Renal pelvis (tissue), 12 donors: ENCODE data around the gene PGAM5. TPM values are rescaled to one million over a fixed set of nuclear protein-coding genes. Genes with fewer than 3 reads are reported as not detected.

ENCODE experiments used
- DNase-seq: peaks from one replicate; pipeline ENCODE4 v3.0.0-alpha.2; 2013
- long read RNA-seq, 16 experiments: transcript quantifications; one replicate each; lab custom pipeline, GENCODE V29; 2026
- polyA plus RNA-seq, 3 donors: library from polyadenylated mRNA; unstranded; fragments of 120-200 nt; gene quantifications; one replicate each; pipeline ENCODE4 v1.2.1, GENCODE V29; 2013; ENCODE audit not compliant: insufficient read length in 3 of 3

PGAM5 gene
- 10 to 100 TPM; 23.1 to 27.1 (median 23.4) TPM for polyA plus RNA-seq
- long read RNA-seq, donor 1, transcript PGAM5-203 (6 exons, 2,834 nt): major isoform, 5 of 5 reads
- long read RNA-seq, donor 1, partial matches to known transcripts: 0 of 5 reads
- long read RNA-seq, donor 1, other reads (novel, unspliced or antisense): 0 of 5 reads
- long read RNA-seq, donor 2, partial matches to known transcripts: 0 of 4 reads
- long read RNA-seq, donor 2, other reads (novel, unspliced or antisense): 0 of 4 reads
- long read RNA-seq, donor 3, partial matches to known transcripts: 0 of 2 reads
- long read RNA-seq, donor 3, other reads (novel, unspliced or antisense): 0 of 2 reads
- long read RNA-seq, donor 4: 0 reads
- long read RNA-seq, donor 5, partial matches to known transcripts: 0 of 1 reads
- long read RNA-seq, donor 5, other reads (novel, unspliced or antisense): 0 of 1 reads
- long read RNA-seq, donor 6, partial matches to known transcripts: 27 of 31 reads
- long read RNA-seq, donor 6, other reads (novel, unspliced or antisense): 0 of 31 reads
- long read RNA-seq, donor 7, transcript PGAM5-203 (6 exons, 2,834 nt): major isoform, 9 of 9 reads
- long read RNA-seq, donor 7, partial matches to known transcripts: 0 of 9 reads
- long read RNA-seq, donor 7, other reads (novel, unspliced or antisense): 0 of 9 reads
- long read RNA-seq, donor 8, partial matches to known transcripts: 9 of 10 reads
- long read RNA-seq, donor 8, other reads (novel, unspliced or antisense): 0 of 10 reads
- long read RNA-seq, donor 9, partial matches to known transcripts: 5 of 9 reads
- long read RNA-seq, donor 9, other reads (novel, unspliced or antisense): 0 of 9 reads
- long read RNA-seq, donor 10: 0 reads
- long read RNA-seq, donor 11, partial matches to known transcripts: 0 of 2 reads
- long read RNA-seq, donor 11, other reads (novel, unspliced or antisense): 0 of 2 reads
- long read RNA-seq, donor 12: 0 reads
- long read RNA-seq, donor 13: 0 reads
- long read RNA-seq, donor 14: 0 reads
- long read RNA-seq, donor 15, partial matches to known transcripts: 0 of 1 reads
- long read RNA-seq, donor 15, other reads (novel, unspliced or antisense): 0 of 1 reads
- long read RNA-seq, donor 16, partial matches to known transcripts: 0 of 3 reads
- long read RNA-seq, donor 16, other reads (novel, unspliced or antisense): 0 of 3 reads

DNA sequence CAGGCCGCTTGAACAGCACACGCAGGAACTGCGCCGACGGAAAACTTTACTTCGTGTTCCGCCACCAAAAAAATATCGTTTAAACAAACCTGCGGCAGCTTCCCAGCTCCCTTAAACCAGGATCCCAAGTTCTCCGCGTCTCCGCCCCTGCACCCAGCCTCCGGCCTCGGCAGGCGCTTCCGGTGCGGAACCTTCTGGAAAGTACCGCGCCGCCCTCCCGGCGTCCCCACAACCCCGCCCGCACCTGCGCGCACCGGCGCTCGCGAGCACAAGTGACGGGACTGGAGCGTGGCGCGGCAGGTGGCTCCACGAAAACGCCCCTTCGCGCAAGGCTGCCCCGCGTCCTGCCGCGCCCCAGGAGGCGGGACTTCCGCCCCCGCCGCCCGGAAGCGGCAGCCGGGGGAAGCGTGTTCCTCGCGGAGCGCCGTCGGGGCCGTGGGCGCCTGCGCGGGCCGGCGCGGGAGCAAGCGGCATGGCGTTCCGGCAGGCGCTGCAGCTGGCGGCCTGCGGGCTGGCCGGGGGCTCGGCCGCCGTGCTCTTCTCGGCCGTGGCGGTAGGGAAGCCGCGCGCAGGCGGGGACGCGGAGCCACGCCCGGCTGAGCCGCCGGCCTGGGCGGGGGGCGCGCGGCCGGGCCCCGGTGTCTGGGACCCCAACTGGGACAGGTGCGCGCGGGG is at the start of gene PGAM5:
Gene PGAM5, plus strand, starts transcription at position 438 of the 675 bp plus-strand sequence. Its CDS starts 35 bp downstream, at position 473.
- DNase-seq: peak; percentile 85

GRCh38 chr12:132660996-132661395 is 49.6 kb upstream of the PGAM5 start:
- no peak for DNase-seq

- no peak for DNase-seq
Measured at GRCh38 chr12:132661972-132662371, 48.7 kb upstream of the PGAM5 start.

DNA sequence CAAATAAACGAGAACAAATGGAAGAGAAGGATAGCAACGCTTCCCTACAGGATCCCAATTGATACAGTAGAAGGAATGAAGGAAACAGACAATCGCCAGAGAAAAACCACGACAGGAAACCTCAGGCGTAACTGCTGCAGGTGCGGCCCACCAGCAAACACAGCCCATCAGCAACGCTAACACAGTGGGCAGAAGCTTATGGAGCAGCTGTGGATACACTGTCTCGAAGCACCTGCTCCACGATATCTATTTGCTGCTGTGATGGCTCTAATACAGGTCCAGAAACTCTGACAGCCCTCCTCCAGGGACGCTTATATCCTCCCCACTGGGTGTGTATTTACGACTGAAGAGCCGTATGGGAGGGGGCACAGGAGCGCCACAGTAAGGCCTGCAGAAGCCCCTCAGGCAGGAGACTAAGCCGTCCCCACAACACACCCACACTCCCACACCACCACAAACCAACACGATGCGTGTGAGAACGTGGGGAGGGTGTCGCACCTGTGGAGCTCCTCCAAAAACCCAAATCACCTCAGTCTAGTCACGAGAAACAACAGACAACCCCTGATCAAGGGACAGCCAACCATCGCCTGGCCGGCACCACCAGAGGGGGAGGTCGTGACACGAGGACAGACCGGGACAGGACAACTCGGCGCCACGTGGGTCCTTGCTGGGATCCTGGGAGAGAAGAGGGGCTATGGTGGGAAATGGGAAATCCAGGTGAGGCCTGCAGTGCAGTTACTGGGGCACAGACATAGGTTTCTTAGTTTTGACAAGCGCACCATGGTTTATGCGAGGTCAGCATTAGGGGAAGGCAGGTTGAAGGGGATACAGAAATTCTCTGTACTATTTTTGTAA is 47.5 kb upstream of the PGAM5 start:
- no peak for DNase-seq

- DNase-seq: no peak
Measured at GRCh38 chr12:132664206-132665148, 46.2 kb upstream of the PGAM5 start.

GRCh38 chr12:132665149-132665491 is 45.5 kb upstream of the PGAM5 start:
- DNase-seq: no peak

GRCh38 chr12:132665794-132666193 is 44.8 kb upstream of the PGAM5 start:
- no peak for DNase-seq

GRCh38 chr12:132668191-132669088 is 42.2 kb upstream of the PGAM5 start:
- DNase-seq: no peak

DNA sequence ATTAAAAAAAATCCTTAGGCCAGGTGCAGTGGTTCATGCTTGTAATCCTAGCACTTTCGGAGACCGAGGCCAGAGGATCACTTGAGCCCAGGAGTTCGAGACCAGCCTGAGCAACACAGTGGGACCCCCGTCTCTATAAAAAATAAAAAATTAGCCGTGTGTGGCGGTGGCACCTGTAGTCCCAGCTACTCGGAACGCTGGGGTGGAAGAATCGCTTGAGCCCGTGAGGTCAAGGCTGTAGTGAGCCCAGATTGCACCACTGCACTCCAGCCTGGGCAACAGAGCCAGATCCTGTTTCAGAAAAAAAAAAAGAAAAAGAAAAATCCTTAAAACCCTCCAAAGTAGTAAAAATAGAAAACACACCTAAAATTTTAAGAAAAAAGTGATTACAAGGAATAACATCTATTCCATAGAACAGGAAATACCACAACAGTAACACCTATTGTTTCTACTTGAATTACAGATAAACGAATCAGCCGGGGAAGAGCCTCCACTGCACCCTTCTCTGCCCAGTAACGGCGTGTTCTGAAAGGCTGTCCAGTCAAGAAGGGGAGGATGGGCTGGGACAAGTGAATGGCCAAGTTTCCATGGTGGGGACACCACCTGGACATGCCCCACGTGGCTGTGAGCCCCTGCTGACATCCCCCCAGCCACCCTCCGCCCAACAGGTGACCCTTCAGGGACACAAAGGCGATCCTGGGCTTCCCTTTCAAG is 41.3 kb upstream of the PGAM5 start:
- DNase-seq: no peak

GRCh38 chr12:132672116-132672515 is 38.5 kb upstream of the PGAM5 start:
- DNase-seq: no peak

DNA sequence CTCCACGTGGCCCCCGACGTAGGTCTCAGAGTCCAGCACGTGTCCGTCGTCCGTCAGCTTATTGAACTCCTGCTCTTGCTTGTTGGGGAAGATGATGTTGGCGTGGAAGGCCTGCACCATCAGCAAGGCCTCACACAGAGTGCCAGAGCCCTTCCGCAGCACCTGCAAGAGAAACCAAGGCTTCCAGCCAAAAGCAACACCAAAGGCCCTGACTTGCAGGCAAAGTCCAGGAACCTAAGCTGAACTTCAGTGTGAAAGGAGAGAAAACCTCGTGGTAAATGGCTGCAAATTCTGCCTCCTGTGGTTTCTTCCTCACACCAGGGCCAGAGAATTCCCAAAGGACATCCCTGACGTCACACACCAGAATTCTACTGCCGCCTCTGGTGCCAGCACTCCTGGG is 38.0 kb upstream of the PGAM5 start:
- DNase-seq: no peak

- DNase-seq: no peak
Measured at GRCh38 chr12:132673288-132674179, 37.1 kb upstream of the PGAM5 start.

DNA sequence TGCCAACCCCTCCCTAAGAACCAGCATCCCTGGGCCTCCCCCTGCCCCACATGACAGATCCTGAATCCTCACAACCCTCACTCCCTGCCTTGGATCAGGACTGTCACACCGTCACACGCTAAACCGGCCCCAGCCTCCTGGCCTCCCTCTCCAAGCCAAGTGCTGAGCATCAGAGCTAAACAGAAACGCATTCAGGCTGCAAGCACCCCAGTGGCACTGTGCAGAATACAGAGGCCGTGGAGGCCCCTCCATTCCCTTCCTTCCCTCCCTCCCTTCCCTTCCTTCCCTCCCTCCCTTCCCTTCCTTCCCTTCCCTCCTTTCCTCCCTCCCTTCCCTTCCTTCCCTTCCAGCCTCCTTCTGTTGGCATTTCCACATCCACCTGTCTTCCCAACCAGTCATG is 36.1 kb upstream of the PGAM5 start:
- DNase-seq: no peak

DNA sequence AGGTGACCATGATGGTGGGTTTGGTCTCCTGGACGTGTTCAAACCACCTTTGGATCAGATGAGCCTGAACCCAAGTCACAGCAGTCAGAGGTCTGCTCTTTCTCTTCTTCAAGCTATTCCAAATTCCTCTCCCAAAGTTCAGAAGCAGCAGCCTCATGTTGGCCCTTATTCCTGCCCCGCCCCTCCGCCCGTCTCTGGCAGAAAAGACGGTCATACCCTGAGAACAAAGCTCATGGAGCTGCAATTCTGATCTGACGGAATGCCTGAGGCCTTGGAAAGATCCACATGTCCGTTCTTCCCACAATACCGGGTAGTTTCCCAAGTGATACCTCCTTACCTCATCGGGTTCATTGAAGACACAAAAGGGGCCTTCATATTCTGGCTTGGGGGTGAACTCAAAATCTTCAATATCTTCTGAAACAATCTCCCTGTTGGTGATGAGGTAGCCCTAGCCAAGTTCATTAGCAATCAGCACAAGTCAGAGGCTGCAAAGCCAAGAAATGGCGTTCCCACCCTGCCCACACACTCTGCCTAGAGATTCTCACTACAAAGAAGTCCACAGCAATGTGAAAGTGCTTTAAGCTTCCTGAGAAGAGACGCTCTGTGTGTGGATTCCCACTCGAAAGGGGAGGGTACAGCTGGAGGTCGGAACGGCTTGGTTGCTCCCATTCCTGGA is 34.7 kb upstream of the PGAM5 start:
- DNase-seq: no peak

DNA sequence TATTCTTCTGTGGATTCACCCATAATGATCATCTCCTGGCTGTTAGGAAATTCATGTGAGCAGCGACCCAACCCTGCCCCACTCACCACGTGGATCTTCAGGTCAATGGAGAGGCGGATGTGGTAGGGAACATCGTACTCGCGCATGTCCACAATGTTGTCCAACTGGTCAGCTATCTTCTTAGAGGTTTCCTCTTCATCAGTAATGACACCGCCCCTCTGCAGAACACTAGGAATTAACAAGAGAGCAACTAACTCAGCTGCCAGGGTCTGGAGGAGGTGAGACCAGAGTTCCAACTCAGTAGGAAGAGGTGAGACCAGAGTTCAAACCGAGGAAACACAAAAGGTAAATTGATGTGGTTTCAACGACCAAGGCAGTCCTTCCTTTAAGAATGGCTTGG is 33.1 kb upstream of the PGAM5 start:
- DNase-seq: no peak

DNA sequence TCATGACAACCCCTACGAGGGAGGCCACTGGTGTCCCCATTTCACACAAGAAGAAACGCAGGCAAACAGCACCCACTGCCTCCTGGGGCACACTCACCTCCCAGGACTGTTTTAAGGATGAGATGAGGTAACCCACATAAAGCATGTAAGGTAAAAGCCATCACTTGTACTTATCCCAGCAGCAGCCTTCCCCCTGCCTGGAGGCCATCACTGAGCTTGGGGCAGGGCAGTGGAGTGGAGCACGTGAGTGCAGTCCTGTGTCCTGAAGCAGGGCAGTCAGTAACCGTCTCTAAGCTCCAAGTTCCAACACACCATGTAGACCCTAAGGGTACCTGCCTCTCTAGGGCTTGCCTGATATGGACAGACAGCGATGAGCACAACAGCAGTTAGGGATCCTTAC is 25.2 kb upstream of the PGAM5 start:
- no peak for DNase-seq
